Measurements from ENCODE around the gene TGDS. TPM values are rescaled to one million over a fixed set of nuclear protein-coding genes. Genes with fewer than 3 reads are reported as not detected.
A peak's percentile ranks its signal among the peaks of the same experiment; 100 is the strongest.
"Not testable (repeated sequence)": the region's sequence is repeated elsewhere in the genome, so short reads cannot be mapped to it uniquely, and the experiment has no call there.

TGDS gene
- 12.2 TPM for total RNA-seq
- 10.8 TPM for polyA plus RNA-seq (ENCODE audit: insufficient read depth, low read depth, low replicate concordance)
- long read RNA-seq, donor 1, partial matches to known transcripts, result 0 of 2 reads
- long read RNA-seq, donor 1, other reads (novel, unspliced or antisense), result 0 of 2 reads
- long read RNA-seq, donor 2, transcript TGDS-201 (12 exons, 1,905 nt), result major isoform, 7 of 7 reads
- long read RNA-seq, donor 2, partial matches to known transcripts, result 0 of 7 reads
- long read RNA-seq, donor 2, other reads (novel, unspliced or antisense), result 0 of 7 reads
- long read RNA-seq, donor 3, partial matches to known transcripts, result 0 of 2 reads
- long read RNA-seq, donor 3, other reads (novel, unspliced or antisense), result 0 of 2 reads
- long read RNA-seq, donor 4, partial matches to known transcripts, result 0 of 2 reads
- long read RNA-seq, donor 4, other reads (novel, unspliced or antisense), result 0 of 2 reads
- long read RNA-seq, donor 5, partial matches to known transcripts, result 0 of 1 reads
- long read RNA-seq, donor 5, other reads (novel, unspliced or antisense), result 0 of 1 reads
- long read RNA-seq, donor 6, partial matches to known transcripts, result 5 of 10 reads
- long read RNA-seq, donor 6, other reads (novel, unspliced or antisense), result 0 of 10 reads
- long read RNA-seq, donor 7, partial matches to known transcripts, result 1 of 5 reads
- long read RNA-seq, donor 7, other reads (novel, unspliced or antisense), result 2 of 5 reads
- long read RNA-seq, donor 8, partial matches to known transcripts, result 0 of 2 reads
- long read RNA-seq, donor 8, other reads (novel, unspliced or antisense), result 0 of 2 reads
- long read RNA-seq, donor 9, partial matches to known transcripts, result 0 of 3 reads
- long read RNA-seq, donor 9, other reads (novel, unspliced or antisense), result 0 of 3 reads
- long read RNA-seq, donor 10, partial matches to known transcripts, result 12 of 14 reads
- long read RNA-seq, donor 10, other reads (novel, unspliced or antisense), result 0 of 14 reads

GRCh38 chr13:94595950-94596574, at the start of gene TGDS:
Gene TGDS, minus strand, starts transcription at chr13:94596152. Its CDS starts 16 bp downstream, at chr13:94596136.
- peak within 1 kb of the TSS; percentile 68 to 74 for H3K27ac ChIP-seq (ENCODE audit: low read depth in 2 of 2, low read length in 2 of 2)
- H3K36me3 ChIP-seq (ENCODE audit: control insufficient read depth in 2 of 3, insufficient read depth in 3 of 3, low read length in 3 of 3), result peaks cover 0 to 3% (median 2%) of the 10 kb centered on the region in 3 donors
- no peak for TF ChIP-seq CTCF (IDR thresholded peaks at IDR 0.05; ENCODE audit: borderline replicate concordance, extremely low read depth, insufficient read depth)
- H3K4me3 ChIP-seq (ENCODE audit: low read length in 3 of 3), result peak within 1 kb of the TSS; percentile 88 to 100 (median 96)
- no peaks in the 10 kb centered on the region for H3K9me3 ChIP-seq (ENCODE audit: control insufficient read depth in 2 of 3, insufficient read depth in 1 of 3, low read length in 3 of 3)
- peak within 1 kb of the TSS; percentile 43 to 96 (median 95) for H3K9ac ChIP-seq (ENCODE audit: low read length in 3 of 3)
- H3K27me3 ChIP-seq (ENCODE audit: control insufficient read depth, insufficient read depth, low read length), result no peaks in the 10 kb centered on the region
- H3K4me1 ChIP-seq (ENCODE audit: control insufficient read depth in 2 of 3, insufficient read depth in 2 of 3, low read depth in 1 of 3, low read length in 3 of 3), result peaks cover 0 to 10% (median 9%) of the 10 kb centered on the region in 3 donors
- intact Hi-C loops (cut with DNase I), result no loop called here
- FAIRE-seq (no peak), DNase-seq (peak; percentile 95 to 98 (median 96))

- no peaks in the 10 kb centered on the region for H3K27me3 ChIP-seq (ENCODE audit: control insufficient read depth, insufficient read depth, low read length)
- H3K9ac ChIP-seq (ENCODE audit: low read length in 3 of 3), result no peak overlapping the region
- no peaks in the 10 kb centered on the region for H3K36me3 ChIP-seq (ENCODE audit: control insufficient read depth in 2 of 3, insufficient read depth in 3 of 3, low read length in 3 of 3)
- no peak for TF ChIP-seq CTCF (IDR thresholded peaks at IDR 0.05; ENCODE audit: borderline replicate concordance, extremely low read depth, insufficient read depth)
- intact Hi-C loops (cut with DNase I), result no loop called here
- FAIRE-seq (no peak), DNase-seq (peak in 2 of 5 donors; percentile 55 to 78)
- H3K9me3 ChIP-seq (ENCODE audit: control insufficient read depth in 2 of 3, insufficient read depth in 1 of 3, low read length in 3 of 3), result no peaks in the 10 kb centered on the region
- no peak overlapping the region for H3K4me3 ChIP-seq (ENCODE audit: low read length in 3 of 3)
- H3K27ac ChIP-seq (ENCODE audit: low read depth in 2 of 2, low read length in 2 of 2), result no peak overlapping the region
- peaks cover 0 to 3% (median 0%) of the 10 kb centered on the region in 3 donors for H3K4me1 ChIP-seq (ENCODE audit: control insufficient read depth in 2 of 3, insufficient read depth in 2 of 3, low read depth in 1 of 3, low read length in 3 of 3)
These were observed 45.5 kb upstream of the TGDS start for GRCh38 chr13:94641409-94641941.

- intact Hi-C loops (cut with DNase I), result no loop called here
- no peaks in the 10 kb centered on the region for H3K36me3 ChIP-seq (ENCODE audit: control insufficient read depth in 2 of 3, insufficient read depth in 3 of 3, low read length in 3 of 3)
- H3K9me3 ChIP-seq (ENCODE audit: control insufficient read depth in 2 of 3, insufficient read depth in 1 of 3, low read length in 3 of 3), result no peaks in the 10 kb centered on the region
- no peak overlapping the region for H3K27ac ChIP-seq (ENCODE audit: low read depth in 2 of 2, low read length in 2 of 2)
- DNase-seq, result peak in 1 of 5 donors; percentile 16
- no peak for TF ChIP-seq CTCF (IDR thresholded peaks at IDR 0.05; ENCODE audit: borderline replicate concordance, extremely low read depth, insufficient read depth)
- no peak overlapping the region for H3K9ac ChIP-seq (ENCODE audit: low read length in 3 of 3)
- H3K4me3 ChIP-seq (ENCODE audit: low read length in 3 of 3), result no peak overlapping the region
- peaks cover 0 to 3% (median 0%) of the 10 kb centered on the region in 3 donors for H3K4me1 ChIP-seq (ENCODE audit: control insufficient read depth in 2 of 3, insufficient read depth in 2 of 3, low read depth in 1 of 3, low read length in 3 of 3)
- H3K27me3 ChIP-seq (ENCODE audit: control insufficient read depth, insufficient read depth, low read length), result no peaks in the 10 kb centered on the region
- FAIRE-seq, result no peak
These were observed 44.8 kb upstream of the TGDS start for GRCh38 chr13:94640721-94641120.

GRCh38 chr13:94637677-94638076, 41.7 kb upstream of the TGDS start:
- intact Hi-C loops (cut with DNase I); H3K27me3 ChIP-seq (ENCODE audit: control insufficient read depth, insufficient read depth, low read length); H3K9me3 ChIP-seq (ENCODE audit: control insufficient read depth in 2 of 3, insufficient read depth in 1 of 3, low read length in 3 of 3); H3K27ac ChIP-seq (ENCODE audit: low read depth in 2 of 2, low read length in 2 of 2); H3K4me1 ChIP-seq (ENCODE audit: control insufficient read depth in 2 of 3, insufficient read depth in 2 of 3, low read depth in 1 of 3, low read length in 3 of 3); FAIRE-seq; DNase-seq; H3K9ac ChIP-seq (ENCODE audit: low read length in 3 of 3); H3K4me3 ChIP-seq (ENCODE audit: low read length in 3 of 3); H3K36me3 ChIP-seq (ENCODE audit: control insufficient read depth in 2 of 3, insufficient read depth in 3 of 3, low read length in 3 of 3): not testable (repeated sequence)
